H1 (cell line): ENCODE measurements around the gene TTC27.

Experiments used
- ATF2 ChIP-seq: IDR thresholded peaks from 2 replicates; pipeline ENCODE4 v1.6.1; 2012; ENCODE audit warnings: low read length, inconsistent platforms
- CEBPB ChIP-seq: IDR thresholded peaks from 2 replicates; pipeline ENCODE4 v1.6.1; 2012; ENCODE audit warnings: low read depth, low read length
- CTCF ChIP-seq, 3 experiments: IDR thresholded peaks; 1 replicate in 2 of 3; 2 replicates in 1 of 3; pipeline versions ENCODE4 v1.5.1 to v1.6.1; 2011; ENCODE audit warnings: low read length in 3 of 3, mild to moderate bottlenecking in 3 of 3, inconsistent platforms in 2 of 3, low read depth in 1 of 3, moderate library complexity in 1 of 3; ENCODE audit not compliant: insufficient read depth in 1 of 3; ENCODE audit errors: control extremely low read depth in 1 of 3
- EP300 ChIP-seq, 2 experiments: IDR thresholded peaks; 1 replicate in 1 of 2; 2 replicates in 1 of 2; pipeline ENCODE4 v1.6.1; 2011 to 2012; ENCODE audit warnings: low read depth in 2 of 2, low read length in 2 of 2, mild to moderate bottlenecking in 2 of 2, borderline replicate concordance in 1 of 2, inconsistent platforms in 1 of 2, moderate library complexity in 1 of 2
- POLR2A ChIP-seq, 2 experiments: IDR thresholded peaks; 1 replicate in 1 of 2; 2 replicates in 1 of 2; pipeline ENCODE4 v1.6.1; 2011; ENCODE audit warnings: low read depth in 2 of 2, low read length in 2 of 2, mild to moderate bottlenecking in 2 of 2; ENCODE audit errors: control extremely low read depth in 1 of 2
- POLR2AphosphoS5 ChIP-seq: IDR thresholded peaks from 2 replicates; pipeline ENCODE4 v1.6.1; 2011; ENCODE audit warnings: low read depth, low read length
- SRF ChIP-seq: IDR thresholded peaks from 2 replicates; pipeline ENCODE4 v1.6.1; 2011; ENCODE audit warnings: mild to moderate bottlenecking, low read depth, low read length, moderate library complexity
- TAF7 ChIP-seq: optimal IDR thresholded peaks from 2 replicates; pipeline ENCODE3; 2011; ENCODE audit warnings: low read depth, mild to moderate bottlenecking, inconsistent platforms, low read length, moderate library complexity, borderline replicate concordance
- YY1 ChIP-seq: IDR thresholded peaks from 2 replicates; pipeline ENCODE4 v1.6.1; 2011; ENCODE audit warnings: low read depth, mild to moderate bottlenecking, low read length

- no peak for TF ChIP-seq POLR2A (IDR thresholded peaks at IDR 0.05; ENCODE audit: control extremely low read depth in 1 of 2, low read depth in 2 of 2, low read length in 2 of 2)
- TF ChIP-seq CTCF (IDR thresholded peaks at IDR 0.05; ENCODE audit: control extremely low read depth in 1 of 3, insufficient read depth in 1 of 3, low read depth in 1 of 3, low read length in 3 of 3), result no peak
- no peak for TF ChIP-seq POLR2AphosphoS5
- TF ChIP-seq YY1, result no peak
- TF ChIP-seq SRF, result no peak
- no peak for TF ChIP-seq EP300 (IDR thresholded peaks at IDR 0.05; ENCODE audit: borderline replicate concordance in 1 of 2, low read depth in 2 of 2, low read length in 2 of 2)
- TF ChIP-seq TAF7, result no peak
- TF ChIP-seq ATF2, result no peak
- TF ChIP-seq CEBPB, result no peak
These were observed 24.8 kb downstream of the TTC27 start for GRCh38 chr2:32652555-32653209.
